Motor neuron (in vitro differentiated cells): Measurements from ENCODE around the gene MYMK. TPM values are rescaled to one million over a fixed set of nuclear protein-coding genes. Genes with fewer than 3 reads are reported as not detected.

Source experiments
- ATAC-seq, 8 experiments: fragments of 200-7000 bp; cut with Tn5 transposase; replicated peaks in 6 of 8; 2 replicates each; pipeline ENCODE4 v1.8.0; 2021; ENCODE audit warnings: mild to moderate bottlenecking in 8 of 8, moderate library complexity in 8 of 8
- H3K27ac ChIP-seq, 2 donors: fragments of 250-450 bp; sonication (Bioruptor Pico); 2 replicates each; pipeline ENCODE4 v1.9.0; 2021; ENCODE audit warnings: antibody characterized with exemption in 2 of 2, mild to moderate bottlenecking in 2 of 2, moderate library complexity in 1 of 2
- H3K4me1 ChIP-seq, 2 donors: fragments of 250-450 bp; sonication (Bioruptor Pico); replicated peaks in 1 of 2; 2 replicates each; pipeline ENCODE4 v1.6.1; 2021; ENCODE audit warnings: antibody characterized with exemption in 2 of 2, mild to moderate bottlenecking in 2 of 2, moderate library complexity in 1 of 2
- H3K4me3 ChIP-seq, 5 donors: fragments of 250-450 bp; sonication (Bioruptor Pico); 2 replicates each; pipeline ENCODE4 v1.9.0; 2021; ENCODE audit warnings: antibody characterized with exemption in 5 of 5, mild to moderate bottlenecking in 5 of 5, moderate library complexity in 4 of 5
- WGBS, 10 experiments: fragments of 450-650 bp; shearing (Covaris generic); methylation state at CpG; one replicate each; pipeline ENCODE4 v1.0.0; 2022; 5-methylcytosine and 5-hydroxymethylcytosine counted together
- in situ Hi-C, 9 experiments: fragments of 400-800 bp; cut with MboI; loops; one replicate each; pipeline ENCODE4 v1.15.0; 2021; ENCODE audit warnings: low sequenced_read_pairs in 9 of 9, low pct_unique_long_range_greater_than_20kb in 2 of 9; ENCODE audit not compliant: unreplicated experiment in 9 of 9
- total RNA-seq, 8 experiments: library from RNA; unstranded; fragments of 300-600 nt; gene quantifications; 2 replicates each; pipeline versions ENCODE4 v1.2.3 to v1.2.4, GENCODE V29; 2022

MYMK gene
- total RNA-seq, 8 experiments from 2014 or later = not detected

DNA sequence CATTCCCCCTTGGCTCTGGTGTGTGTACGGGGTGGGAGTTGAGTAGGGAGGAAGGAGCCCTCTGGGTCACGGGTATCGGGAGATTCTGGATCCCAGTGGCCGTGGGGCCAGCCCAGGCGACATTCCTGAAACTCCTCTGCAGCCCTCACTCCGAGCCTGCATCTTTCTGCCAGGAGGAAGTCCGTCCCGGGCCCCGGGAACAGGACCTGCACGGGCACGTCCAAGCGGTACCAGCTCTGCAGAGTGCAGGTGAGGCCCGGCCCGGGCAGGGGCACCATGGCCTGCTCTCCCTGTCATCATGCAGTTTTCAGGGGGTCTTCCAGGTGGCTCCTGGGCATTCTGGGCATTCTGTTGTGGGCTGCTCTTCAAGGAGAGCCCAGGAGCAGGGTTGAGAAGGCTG is 13.4 kb upstream of the MYMK start:
- Histone ChIP-seq H3K4me1 (peaks cover 35 to 39% of the 10 kb centered on the region in 2 donors), H3K4me3 (no peak overlapping the region), H3K27ac (no peak overlapping the region)
- in situ Hi-C loops = loop anchor here in 3 of 9 experiments (10.0 to 25.0 kb wide), 3 partner anchors 174 to 199 kb away; partner anchors contain the start of gene SARDH (in 1 of the 3)
- ATAC-seq = no peak
- WGBS, 10 experiments = 80 to 100% methylated on average over 1 to 2 of the region's 14 CpGs; no CpG with 5 or more reads in 8 of the 10 experiments

DNA sequence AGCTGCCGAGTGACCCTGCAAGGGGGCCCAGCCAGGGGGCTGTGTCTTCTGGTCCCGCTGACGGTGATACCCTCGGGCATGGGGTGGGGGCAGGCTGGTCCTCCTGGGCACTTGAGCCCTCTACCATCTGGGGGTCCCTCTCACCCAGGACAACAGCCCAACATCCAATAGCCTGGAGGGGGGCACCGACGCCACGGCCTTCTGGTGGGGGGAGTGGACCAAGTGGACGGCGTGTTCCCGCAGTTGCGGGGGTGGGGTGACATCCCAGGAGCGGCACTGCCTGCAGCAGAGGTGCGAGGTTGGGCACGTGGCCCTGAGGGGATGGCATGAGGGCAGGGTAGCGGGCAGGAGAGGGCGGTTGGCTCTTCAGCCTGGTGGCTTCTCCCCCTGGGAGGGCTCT is 12.5 kb upstream of the MYMK start:
- Histone ChIP-seq H3K27ac (no peak overlapping the region), H3K4me3 (no peak overlapping the region), H3K4me1 (peaks cover 35 to 46% of the 10 kb centered on the region in 2 donors)
- 73 to 89% methylated on average over 3 to 7 of the region's 16 CpGs; no CpG with 5 or more reads in 8 of the 10 experiments for WGBS, 10 experiments
- ATAC-seq = no peak
- in situ Hi-C loops = loop anchor here in 3 of 9 experiments (10.0 to 25.0 kb wide), 3 partner anchors 175 to 200 kb away; partner anchors contain the start of gene SARDH (in 1 of the 3)

DNA sequence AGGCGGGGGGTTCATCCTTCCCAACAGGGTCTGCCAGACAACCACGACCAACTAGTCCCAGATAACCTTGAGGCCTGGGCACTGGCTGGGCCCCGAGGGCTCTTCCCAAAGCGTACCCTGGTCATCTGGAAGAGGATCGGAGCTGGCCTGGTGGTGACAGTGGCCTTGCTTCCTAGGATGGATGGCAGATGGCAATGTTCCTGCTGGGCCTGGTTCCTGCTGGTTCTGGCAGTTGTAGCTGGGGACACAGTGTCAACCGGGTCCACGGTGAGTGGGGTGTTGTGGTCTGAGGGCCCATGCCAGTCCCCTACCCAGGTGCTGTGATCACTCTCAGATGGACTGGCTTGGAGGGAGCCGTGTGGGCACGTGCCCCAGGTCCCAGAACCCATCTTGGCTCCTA is 11.8 kb upstream of the MYMK start:
- Histone ChIP-seq H3K4me3 (no peak overlapping the region), H3K4me1 (peaks cover 35 to 46% of the 10 kb centered on the region in 2 donors), H3K27ac (no peak overlapping the region)
- no peak for ATAC-seq
- in situ Hi-C loops = loop anchor here in 3 of 9 experiments (10.0 to 25.0 kb wide), 3 partner anchors 176 to 201 kb away; partner anchors contain the start of gene SARDH (in 1 of the 3)
- 60 to 100% (median 85%) methylated on average over 1 to 2 of the region's 9 CpGs; no CpG with 5 or more reads in 6 of the 10 experiments for WGBS, 10 experiments

- H3K4me1 ChIP-seq = peaks cover 35 to 46% of the 10 kb centered on the region in 2 donors
- 83 to 84% methylated on average over 2 to 5 of the region's 11 CpGs; no CpG with 5 or more reads in 8 of the 10 experiments for WGBS, 10 experiments
- ATAC-seq = no peak
- no peak overlapping the region for H3K4me3 ChIP-seq
- no peak overlapping the region for H3K27ac ChIP-seq
- in situ Hi-C loops = loop anchor here in 3 of 9 experiments (10.0 to 25.0 kb wide), 3 partner anchors 176 to 201 kb away; partner anchors contain the start of gene SARDH (in 1 of the 3)
These were observed 11.3 kb upstream of the MYMK start for GRCh38 chr9:133536080-133536479.

GRCh38 chr9:133535306-133535877 is 10.6 kb upstream of the MYMK start:
- H3K4me1 ChIP-seq = peaks cover 35 to 46% of the 10 kb centered on the region in 2 donors
- in situ Hi-C loops = loop anchor here in 3 of 9 experiments (10.0 to 25.0 kb wide), 3 partner anchors 177 to 202 kb away; partner anchors contain the start of gene SARDH (in 1 of the 3)
- H3K27ac ChIP-seq = no peak overlapping the region

GRCh38 chr9:133534346-133535291 is 9.9 kb upstream of the MYMK start, which contains the start of gene ADAMTSL2:
ADAMTSL2 (plus strand) TSS chr9:133534704; CDS start chr9:133536713, 2,009 bp downstream.
- H3K27ac ChIP-seq = peak within 1 kb of the TSS; percentile 15 to 38
- H3K4me1 ChIP-seq = peaks cover 30 to 39% of the 10 kb centered on the region in 2 donors
- no peak within 1 kb of the TSS for H3K4me3 ChIP-seq
- WGBS, 10 experiments = 0 to 10% (median 1%) methylated on average over 1 to 8 of the region's 70 CpGs; no CpG with 5 or more reads in 6 of the 10 experiments
- ATAC-seq = peak; percentile 83 to 87 (median 86)
- in situ Hi-C loops = loop anchor here in 3 of 9 experiments (10.0 to 25.0 kb wide), 3 partner anchors 178 to 203 kb away; partner anchors contain the start of gene SARDH (in 1 of the 3)

More at GRCh38 chr9:133535306-133535877, 10.6 kb upstream of the MYMK start:
- 50 to 70% methylated on average over 2 of the region's 13 CpGs; no CpG with 5 or more reads in 8 of the 10 experiments for WGBS, 10 experiments
- H3K4me3 ChIP-seq = no peak overlapping the region
- no peak for ATAC-seq

- in situ Hi-C loops = loop anchor here in 3 of 9 experiments (10.0 to 25.0 kb wide), 3 partner anchors 178 to 203 kb away; partner anchors contain the start of gene SARDH (in 1 of the 3)
- H3K4me1 ChIP-seq = peaks cover 22 to 33% of the 10 kb centered on the region in 2 donors
These were observed 9.1 kb upstream of the MYMK start for GRCh38 chr9:133533857-133534256.

DNA sequence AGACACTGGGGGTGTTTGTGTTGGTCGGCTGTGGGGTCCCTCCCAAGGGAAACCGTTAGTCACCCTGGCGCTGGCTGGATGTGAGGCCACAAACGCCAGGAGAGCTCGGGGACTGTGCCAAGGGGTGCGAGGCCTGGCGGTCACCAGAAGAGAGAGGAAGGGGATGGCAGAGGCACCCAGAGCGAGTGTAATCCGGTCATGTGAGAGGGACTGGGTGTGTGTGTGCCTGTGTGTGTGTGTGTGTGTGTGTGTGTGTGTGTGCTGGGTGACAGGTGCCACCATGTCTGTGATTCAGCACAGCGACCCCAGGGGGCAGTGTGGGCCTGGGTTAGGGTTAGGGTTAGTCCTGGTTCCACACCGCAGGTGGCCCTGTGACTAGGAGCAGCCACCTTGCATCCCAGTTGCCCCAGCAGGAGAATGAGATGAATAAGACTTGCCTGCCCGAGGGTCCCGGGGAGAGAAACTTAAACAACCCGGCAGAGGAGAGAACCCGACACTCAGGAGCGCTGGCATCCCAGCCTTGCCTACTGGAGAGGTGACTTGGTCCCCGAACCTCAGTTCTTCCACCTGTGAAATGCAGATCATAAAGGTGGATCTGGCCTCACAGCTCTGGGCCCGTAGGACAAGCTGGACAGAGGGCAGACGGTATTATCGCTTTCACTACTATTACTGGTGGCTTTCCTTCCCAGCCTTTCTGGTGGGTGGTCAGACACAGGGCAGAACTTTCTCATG is 8.3 kb upstream of the MYMK start:
- peak; percentile 15 to 62 (median 30) for ATAC-seq
- Histone ChIP-seq H3K4me3 (no peak overlapping the region), H3K4me1 (peaks cover 21 to 33% of the 10 kb centered on the region in 2 donors), H3K27ac (no peak overlapping the region)
- WGBS, 10 experiments = 20 to 91% (median 42%) methylated on average over 2 to 7 of the region's 20 CpGs; no CpG with 5 or more reads in 5 of the 10 experiments
- in situ Hi-C loops = loop anchor here in 3 of 9 experiments (10.0 to 25.0 kb wide), 3 partner anchors 179 to 204 kb away; partner anchors contain the start of gene SARDH (in 1 of the 3)

More at GRCh38 chr9:133533857-133534256, 9.1 kb upstream of the MYMK start:
- Histone ChIP-seq H3K4me3 (no peak overlapping the region), H3K27ac (peak overlapping the region in 1 of 2 donors; percentile 1)
- ATAC-seq = peak in 7 of 8 experiments; percentile 0 to 46 (median 2)
- WGBS, 10 experiments = 0 to 71% (median 40%) methylated on average over 1 to 2 of the region's 9 CpGs; no CpG with 5 or more reads in 5 of the 10 experiments

DNA sequence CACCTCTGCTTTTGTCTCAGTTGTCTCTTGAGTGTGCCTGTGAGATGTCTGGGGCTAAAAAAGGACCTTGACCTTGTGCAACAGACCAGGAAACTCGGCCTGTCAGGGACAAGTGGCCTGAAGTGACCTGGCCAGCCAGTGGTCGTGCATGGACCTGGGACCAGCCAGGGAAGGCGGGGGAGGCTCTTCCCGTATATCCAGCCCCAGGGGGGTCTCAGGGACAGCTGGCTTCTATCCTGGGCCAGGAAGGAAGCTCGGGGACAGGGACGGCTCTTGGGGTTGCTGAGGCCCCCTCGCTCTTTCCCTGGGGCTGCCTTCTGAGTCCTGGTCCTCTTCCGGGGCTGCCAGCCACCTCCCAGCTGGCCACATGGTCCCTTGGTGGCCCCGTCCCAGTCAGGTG is 6.5 kb upstream of the MYMK start:
- Histone ChIP-seq H3K27ac (no peak overlapping the region), H3K4me1 (peaks cover 36 to 51% of the 10 kb centered on the region in 2 donors), H3K4me3 (no peak overlapping the region)
- WGBS, 10 experiments = 20 to 82% (median 56%) methylated on average over 1 to 3 of the region's 9 CpGs; no CpG with 5 or more reads in 6 of the 10 experiments
- in situ Hi-C loops = loop anchor here in 3 of 9 experiments (10.0 to 25.0 kb wide), 3 partner anchors 181 to 206 kb away; partner anchors contain the start of gene SARDH (in 1 of the 3)
- ATAC-seq = no peak

DNA sequence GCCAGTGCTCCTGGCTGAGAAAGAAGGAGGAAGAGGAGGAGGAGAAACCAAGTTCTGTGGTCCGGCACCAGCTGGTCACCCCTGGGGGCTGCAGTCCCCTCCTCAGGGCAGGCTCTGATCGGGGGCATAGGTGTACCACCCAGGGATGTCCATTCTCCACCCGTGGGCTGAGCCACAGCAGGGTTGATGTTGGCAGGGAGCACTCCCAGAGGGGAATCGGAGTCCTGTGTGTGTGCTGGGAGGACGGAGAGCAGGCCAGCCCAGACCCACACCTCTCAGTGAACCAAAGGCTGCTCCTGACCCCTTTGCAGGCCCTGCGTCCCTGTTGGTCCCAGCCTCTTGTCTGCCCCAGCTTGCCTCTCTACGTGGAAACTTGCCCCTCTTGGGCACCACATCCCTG is 5.1 kb upstream of the MYMK start:
- 50 to 80% (median 80%) methylated on average over 1 to 2 of the region's 7 CpGs; no CpG with 5 or more reads in 7 of the 10 experiments for WGBS, 10 experiments

GRCh38 chr9:133529457-133529856 is 4.7 kb upstream of the MYMK start:
- H3K4me3 ChIP-seq = no peak overlapping the region
- whole genome bisulfite sequencing, 10 experiments = 23 to 100% (median 80%) methylated on average over 1 to 2 of the region's 7 CpGs; no CpG with 5 or more reads in 7 of the 10 experiments
- H3K27ac ChIP-seq = no peak overlapping the region
- peaks cover 26 to 37% of the 10 kb centered on the region in 2 donors for H3K4me1 ChIP-seq
- in situ Hi-C loops = loop anchor here in 2 of 9 experiments (25.0 kb wide), 2 partner anchors 183 to 208 kb away; partner anchors contain the start of gene SARDH (in 1 of the 2)
- no peak for ATAC-seq

More for the DNA sequence above, 5.1 kb upstream of the MYMK start:
- ATAC-seq = no peak
- Histone ChIP-seq H3K27ac (no peak overlapping the region), H3K4me3 (no peak overlapping the region), H3K4me1 (peaks cover 30 to 40% of the 10 kb centered on the region in 2 donors)
- in situ Hi-C loops = loop anchor here in 3 of 9 experiments (10.0 to 25.0 kb wide), 3 partner anchors 182 to 207 kb away; partner anchors contain the start of gene SARDH (in 1 of the 3)
